Amygdala (tissue), 56 donors: ENCODE data around the gene HAUS7.
A peak's percentile ranks its signal among the peaks of the same experiment; 100 is the strongest.

Experiments used
- DNase-seq, 56 donors: peaks; one replicate each; lab custom pipeline; 2025; lab: John Stamatoyannopoulos, UW

HAUS7 gene

GRCh38 chrX:153443476-153444332 lies 26.7 kb downstream of the HAUS7 start:
- no peak for DNase-seq

- DNase-seq: no peak
Observed at GRCh38 chrX:153442463-153442862, 27.9 kb downstream of the HAUS7 start.

- no peak for DNase-seq
Observed at GRCh38 chrX:153441981-153442380, 28.4 kb downstream of the HAUS7 start.

GRCh38 chrX:153441296-153441695 lies 29.1 kb downstream of the HAUS7 start:
- DNase-seq: no peak

GRCh38 chrX:153440556-153441135 lies 29.7 kb downstream of the HAUS7 start:
- DNase-seq: no peak

GRCh38 chrX:153439977-153440376 lies 30.4 kb downstream of the HAUS7 start:
- DNase-seq: no peak

- peak in 5 of 56 donors; percentile 3 to 14 (median 4) for DNase-seq
Observed at GRCh38 chrX:153438532-153438931, 31.8 kb downstream of the HAUS7 start.

- no peak for DNase-seq
Observed at GRCh38 chrX:153435845-153436244, 34.5 kb downstream of the HAUS7 start.

GRCh38 chrX:153434801-153435200 lies 35.6 kb downstream of the HAUS7 start:
- DNase-seq: no peak

- DNase-seq: no peak
Observed at GRCh38 chrX:153433781-153434285, 36.5 kb downstream of the HAUS7 start.

GRCh38 chrX:153433161-153433680 lies 37.2 kb downstream of the HAUS7 start:
- no peak for DNase-seq

GRCh38 chrX:153430796-153431195 lies 39.6 kb downstream of the HAUS7 start:
- no peak for DNase-seq

- DNase-seq: no peak
Observed at GRCh38 chrX:153426204-153426603, 44.2 kb downstream of the HAUS7 start.

GRCh38 chrX:153423652-153424051 lies 46.7 kb downstream of the HAUS7 start:
- no peak for DNase-seq

GRCh38 chrX:153421856-153422255 lies 48.5 kb downstream of the HAUS7 start:
- no peak for DNase-seq

- no peak for DNase-seq
Observed at GRCh38 chrX:153420851-153421599, 49.4 kb downstream of the HAUS7 start.

GRCh38 chrX:153417637-153418036 lies 52.7 kb downstream of the HAUS7 start:
- DNase-seq: no peak

- no peak for DNase-seq
Observed at GRCh38 chrX:153416781-153417450, 53.5 kb downstream of the HAUS7 start.

- DNase-seq: no peak
Observed at GRCh38 chrX:153414856-153415510, 55.4 kb downstream of the HAUS7 start.

- no peak for DNase-seq
Observed at GRCh38 chrX:153413731-153414130, 56.6 kb downstream of the HAUS7 start.
